OCI-LY3 (cell line): ENCODE results near the gene PARD3.

Source experiments
- H2AFZ ChIP-seq: fragments of 200-600, 300-600 bp; shearing (Covaris generic); 2 replicates; pipeline ENCODE4 v1.6.0; 2014; ENCODE audit warnings: antibody characterized with exemption, low read depth, low read length
- H3K27ac ChIP-seq: fragments of 200-600, 300-600 bp; sonication (generic); 2 replicates; pipeline ENCODE4 v1.5.1; 2014; ENCODE audit warnings: mild to moderate bottlenecking, low read length, moderate library complexity, mixed read lengths
- H3K27me3 ChIP-seq: fragments of 200-600, 300-600 bp; sonication (generic); 2 replicates; pipeline ENCODE4 v1.6.1; 2014; ENCODE audit warnings: low read depth, low read length, mixed read lengths
- H3K36me3 ChIP-seq: fragments of 200-600, 300-600 bp; sonication (generic); replicated peaks from 2 replicates; pipeline ENCODE3; 2014; ENCODE audit warnings: low read depth, low read length, mixed read lengths
- H3K4me1 ChIP-seq: fragments of 300-600, 200-600 bp; sonication (generic); 2 replicates; pipeline ENCODE4 v1.6.1; 2014; ENCODE audit warnings: low read length, mixed read lengths
- H3K4me2 ChIP-seq: fragments of 200-600, 300-600 bp; sonication (generic); 2 replicates; pipeline ENCODE4 v1.6.1; 2014; ENCODE audit warnings: low read length, mixed read lengths
- H3K4me3 ChIP-seq: fragments of 300-600, 200-600 bp; sonication (generic); 2 replicates; pipeline ENCODE4 v1.5.1; 2014; ENCODE audit warnings: antibody characterized with exemption, mild to moderate bottlenecking, low read length, moderate library complexity
- H3K79me2 ChIP-seq: fragments of 300-600, 200-600 bp; shearing (Covaris generic); 2 replicates; pipeline ENCODE4 v1.6.1; 2014; ENCODE audit warnings: mild to moderate bottlenecking, low read length, mixed read lengths
- H3K9ac ChIP-seq: fragments of 300-600, 200-600 bp; shearing (Covaris generic); 2 replicates; pipeline ENCODE4 v1.6.0; 2014; ENCODE audit warnings: mild to moderate bottlenecking, low read length, moderate library complexity
- H3K9me3 ChIP-seq: fragments of 200-600, 300-600 bp; shearing (Covaris generic); 2 replicates; pipeline ENCODE4 v1.6.1; 2014; ENCODE audit warnings: low read length, mixed read lengths; ENCODE audit not compliant: insufficient read depth
- H4K20me1 ChIP-seq: fragments of 200-600, 300-600 bp; sonication (generic); 2 replicates; pipeline ENCODE4 v1.6.1; 2016; ENCODE audit warnings: low read length, mixed read lengths; ENCODE audit not compliant: insufficient read depth
- CTCF ChIP-seq: fragments of 200-600, 300-600 bp; sonication (generic); IDR thresholded peaks from 2 replicates; pipeline ENCODE4 v1.5.1; 2014; ENCODE audit warnings: antibody characterized with exemption, low read length, low read depth
- EZH2phosphoT487 ChIP-seq: fragments of 200-600 bp; shearing (Covaris generic); IDR thresholded peaks from 2 replicates; pipeline ENCODE4 v1.6.1; 2018; ENCODE audit warnings: antibody characterized with exemption, mixed run types, low read depth

Gene PARD3

GRCh38 chr10:34786464-34786863 is 28.6 kb downstream of the PARD3 start:
- Histone ChIP-seq H3K36me3 (no peaks in the 10 kb centered on the region), H3K4me2 (no peak overlapping the region), H3K9me3 (no peaks in the 10 kb centered on the region), H3K4me3 (no peak overlapping the region), H4K20me1 (no peaks in the 10 kb centered on the region), H3K4me1 (no peaks in the 10 kb centered on the region), H2AFZ (no peak overlapping the region), H3K9ac (no peak overlapping the region), H3K79me2 (no peaks in the 10 kb centered on the region), H3K27me3 (no peaks in the 10 kb centered on the region), H3K27ac (no peak overlapping the region)
- TF ChIP-seq EZH2phosphoT487 (no peak), CTCF (no peak)

DNA sequence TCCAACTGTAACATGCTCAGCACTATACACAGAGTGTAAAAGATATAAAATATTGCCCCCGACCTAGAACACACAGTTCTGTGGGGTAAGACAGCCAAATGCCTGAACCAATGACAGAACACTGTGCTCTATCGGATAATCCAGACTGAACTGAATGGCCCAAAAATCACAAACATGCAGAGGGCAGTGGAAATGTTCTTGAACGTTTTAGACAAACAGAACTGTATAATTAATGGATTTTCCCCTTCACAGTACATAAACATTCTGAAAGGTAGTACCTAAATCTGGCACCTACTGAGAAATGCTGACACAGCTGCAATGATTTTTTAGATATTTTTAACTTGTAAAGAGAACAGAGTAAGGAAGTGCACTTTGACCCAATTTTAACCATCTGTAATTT is 33.4 kb downstream of the PARD3 start:
- H3K4me2 ChIP-seq = no peak overlapping the region

DNA sequence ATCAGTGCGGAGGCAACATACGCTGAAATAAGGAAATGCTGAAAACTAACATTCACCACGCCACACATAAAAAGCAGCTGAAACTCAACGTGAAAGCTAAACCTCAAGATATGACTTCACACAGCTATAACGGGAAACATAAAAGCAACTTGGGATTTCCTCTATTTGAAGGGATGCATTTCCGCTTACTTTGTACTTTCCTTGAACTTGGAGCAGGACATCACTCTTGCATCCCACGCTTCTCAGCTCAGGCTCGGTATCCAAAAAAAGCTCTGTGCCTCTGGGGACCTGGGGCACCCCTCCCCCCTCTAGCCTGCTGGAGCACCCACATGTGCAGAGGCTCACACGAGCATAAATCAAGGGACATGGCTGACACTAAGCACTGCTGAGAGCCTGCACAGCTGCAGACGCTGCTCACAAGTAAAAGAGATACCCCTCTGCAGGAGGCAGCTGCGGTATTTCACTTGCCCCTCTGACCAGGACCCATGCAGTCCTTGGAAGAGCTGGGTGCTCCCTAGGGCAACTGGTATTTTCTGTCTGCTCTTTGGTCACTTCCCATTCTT is 34.2 kb downstream of the PARD3 start:
- H4K20me1 ChIP-seq = no peaks in the 10 kb centered on the region
- peaks cover 7% of the 10 kb centered on the region for H3K4me1 ChIP-seq
- peak overlapping the region; percentile 56 for H3K4me3 ChIP-seq
- H3K9me3 ChIP-seq = no peaks in the 10 kb centered on the region
- H3K9ac ChIP-seq = no peak overlapping the region
- H3K36me3 ChIP-seq = no peaks in the 10 kb centered on the region
- H2AFZ ChIP-seq = 0 out of 2 replicates have a peak overlapping the region, but pooled peaks have one; percentile 39
- TF ChIP-seq EZH2phosphoT487 (no peak), CTCF (no peak)
- peak overlapping the region; percentile 53 for H3K4me2 ChIP-seq
- H3K79me2 ChIP-seq = no peaks in the 10 kb centered on the region
- H3K27me3 ChIP-seq = no peaks in the 10 kb centered on the region
- no peak overlapping the region for H3K27ac ChIP-seq

More for the DNA sequence above, 33.4 kb downstream of the PARD3 start:
- H3K9ac ChIP-seq = no peak overlapping the region
- no peaks in the 10 kb centered on the region for H3K79me2 ChIP-seq
- no peaks in the 10 kb centered on the region for H3K27me3 ChIP-seq
- H4K20me1 ChIP-seq = no peaks in the 10 kb centered on the region
- no peaks in the 10 kb centered on the region for H3K36me3 ChIP-seq
- H3K9me3 ChIP-seq = no peaks in the 10 kb centered on the region
- no peak overlapping the region for H2AFZ ChIP-seq
- no peak for TF ChIP-seq CTCF
- no peak for TF ChIP-seq EZH2phosphoT487
- H3K4me1 ChIP-seq = peaks cover 7% of the 10 kb centered on the region
- H3K27ac ChIP-seq = no peak overlapping the region
- H3K4me3 ChIP-seq = no peak overlapping the region

DNA sequence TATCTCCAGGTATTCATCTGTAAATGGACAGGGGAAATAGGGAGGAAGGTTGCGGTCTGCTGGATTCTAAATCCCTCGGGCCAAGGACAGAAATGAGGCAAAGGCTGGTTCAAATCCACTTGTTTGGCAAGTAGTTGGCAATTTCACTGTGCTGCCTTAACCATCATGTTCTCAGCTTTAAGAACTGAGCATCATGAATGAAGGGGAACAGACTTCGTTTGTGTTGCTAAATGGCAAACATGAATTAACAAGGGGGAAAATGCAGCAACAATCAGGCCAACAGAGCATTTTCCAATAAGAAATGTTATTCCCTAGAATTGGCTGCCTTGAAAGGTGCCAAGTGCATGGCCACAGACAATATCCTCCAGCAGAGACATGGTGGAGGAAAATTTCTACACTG is 36.9 kb downstream of the PARD3 start:
- H3K9me3 ChIP-seq = no peaks in the 10 kb centered on the region
- H3K4me3 ChIP-seq = no peak overlapping the region
- TF ChIP-seq EZH2phosphoT487 (no peak), CTCF (no peak)
- H3K27ac ChIP-seq = no peak overlapping the region
- H3K4me2 ChIP-seq = no peak overlapping the region
- H3K9ac ChIP-seq = no peak overlapping the region
- no peaks in the 10 kb centered on the region for H3K36me3 ChIP-seq
- H3K4me1 ChIP-seq = peaks cover 7% of the 10 kb centered on the region
- no peak overlapping the region for H2AFZ ChIP-seq
- no peaks in the 10 kb centered on the region for H4K20me1 ChIP-seq
- no peaks in the 10 kb centered on the region for H3K79me2 ChIP-seq
- no peaks in the 10 kb centered on the region for H3K27me3 ChIP-seq
